ENCODE measurements around the gene SLC4A4.

DNA sequence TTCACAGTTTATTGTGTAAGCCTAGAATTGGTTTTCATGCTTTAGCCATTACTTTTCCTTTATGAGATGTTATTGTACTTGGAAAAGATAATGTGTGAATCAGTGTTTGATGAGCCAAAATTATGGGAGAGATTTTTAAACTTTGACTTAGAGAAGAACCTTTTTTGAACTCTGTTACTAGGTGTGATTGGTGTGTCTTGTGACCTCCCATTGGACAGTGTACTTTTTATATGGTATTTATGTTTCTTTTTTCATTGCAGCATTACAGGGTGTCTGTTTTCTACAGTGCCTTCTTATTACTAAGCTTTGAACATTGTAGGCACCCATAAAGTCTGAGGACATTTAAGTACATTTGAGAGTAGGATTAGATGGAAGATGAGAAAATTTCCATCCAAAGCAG, 91.1 kb downstream of the SLC4A4 start:
- TF ChIP-seq POLR2A (IDR thresholded peaks at IDR 0.05) (no peak), POLR2AphosphoS5 (IDR thresholded peaks at IDR 0.05) (no peak)
